CD4-positive, alpha-beta T cell treated with Interleukin-15 for 1 hour (primary cell): ENCODE data around the gene MACO1.
A peak's percentile ranks its signal among the peaks of the same experiment; 100 is the strongest.
"Not testable (repeated sequence)": the region's sequence is repeated elsewhere in the genome, so short reads cannot be mapped to it uniquely, and the experiment has no call there.

ENCODE experiments used
- DNase-seq: peaks from one replicate; pipeline ENCODE4 v3.0.0-alpha.2; 2020

The MACO1 gene

GRCh38 chr1:25430073-25430966 is at the start of gene MACO1:
MACO1 (plus strand) TSS chr1:25430897; CDS start chr1:25431099, 202 bp downstream.
- peak; percentile 95 for DNase-seq

GRCh38 chr1:25382543-25382942 is 48.2 kb upstream of the MACO1 start:
- not testable (repeated sequence) for DNase-seq

GRCh38 chr1:25383090-25383489 is 47.6 kb upstream of the MACO1 start:
- DNase-seq, result peak; percentile 17

- not testable (repeated sequence) for DNase-seq
Measured at GRCh38 chr1:25383875-25384274, 46.8 kb upstream of the MACO1 start.

GRCh38 chr1:25387096-25387495 is 43.6 kb upstream of the MACO1 start:
- DNase-seq, result not testable (repeated sequence)

- not testable (repeated sequence) for DNase-seq
Measured at GRCh38 chr1:25388691-25389090, 42.0 kb upstream of the MACO1 start.

GRCh38 chr1:25389721-25390120 is 41.0 kb upstream of the MACO1 start:
- DNase-seq, result not testable (repeated sequence)

- DNase-seq, result no peak
Measured at GRCh38 chr1:25392841-25393240, 37.9 kb upstream of the MACO1 start.

GRCh38 chr1:25397549-25397948 is 33.1 kb upstream of the MACO1 start:
- not testable (repeated sequence) for DNase-seq

GRCh38 chr1:25398079-25398478 is 32.6 kb upstream of the MACO1 start:
- not testable (repeated sequence) for DNase-seq

- not testable (repeated sequence) for DNase-seq
Measured at GRCh38 chr1:25402947-25403803, 27.5 kb upstream of the MACO1 start.

- DNase-seq, result not testable (repeated sequence)
Measured at GRCh38 chr1:25405731-25406305, 24.9 kb upstream of the MACO1 start.

- DNase-seq, result not testable (repeated sequence)
Measured at GRCh38 chr1:25409641-25410427, 20.9 kb upstream of the MACO1 start.

- DNase-seq, result not testable (repeated sequence)
Measured at GRCh38 chr1:25412872-25413623, 17.6 kb upstream of the MACO1 start.

- not testable (repeated sequence) for DNase-seq
Measured at GRCh38 chr1:25414157-25414556, 16.5 kb upstream of the MACO1 start.

- DNase-seq, result not testable (repeated sequence)
Measured at GRCh38 chr1:25414578-25414977, 16.1 kb upstream of the MACO1 start.

- DNase-seq, result not testable (repeated sequence)
Measured at GRCh38 chr1:25417280-25417679, 13.4 kb upstream of the MACO1 start.

GRCh38 chr1:25419339-25419738 is 11.4 kb upstream of the MACO1 start:
- not testable (repeated sequence) for DNase-seq

- not testable (repeated sequence) for DNase-seq
Measured at GRCh38 chr1:25420715-25421114, 10.0 kb upstream of the MACO1 start, which contains the start of gene RHCE. RHCE (minus strand) TSS chr1:25420825; CDS start chr1:25420786, 39 bp downstream.

GRCh38 chr1:25423206-25423605 is 7.5 kb upstream of the MACO1 start:
- DNase-seq, result not testable (repeated sequence)
